Activated CD8-positive, alpha-beta memory T cell treated with anti-CD3 and anti-CD28 coated beads for 1 hour (primary cell): ENCODE results near the gene ANKRD16.

Experiments used
- DNase-seq, 2 donors: peaks; one replicate each; pipeline ENCODE4 v3.0.0-alpha.2; 2020; ENCODE audit warnings: low read depth in 1 of 2; ENCODE audit errors: extremely low read depth in 1 of 2

Gene ANKRD16

DNA sequence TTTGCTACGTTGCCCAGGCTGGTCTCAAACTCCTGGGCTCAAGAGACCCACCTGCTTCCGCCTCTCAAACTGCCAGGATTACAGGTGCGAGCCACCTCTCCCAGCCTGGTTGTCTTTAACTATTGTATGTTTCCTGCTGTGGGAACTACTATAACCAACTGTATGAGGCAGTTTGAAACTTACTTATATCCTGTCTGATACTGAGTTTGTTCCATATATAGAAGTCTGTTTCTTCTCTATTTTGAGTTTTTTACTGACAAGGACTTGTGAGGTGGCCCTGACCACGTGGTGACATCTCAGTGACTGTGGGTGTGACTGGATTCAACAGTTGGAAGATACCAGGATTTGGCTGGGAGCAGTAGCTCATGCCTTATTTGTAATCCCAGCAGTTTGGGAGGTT, 14.5 kb upstream of the ANKRD16 start:
- DNase-seq, result no peak

DNA sequence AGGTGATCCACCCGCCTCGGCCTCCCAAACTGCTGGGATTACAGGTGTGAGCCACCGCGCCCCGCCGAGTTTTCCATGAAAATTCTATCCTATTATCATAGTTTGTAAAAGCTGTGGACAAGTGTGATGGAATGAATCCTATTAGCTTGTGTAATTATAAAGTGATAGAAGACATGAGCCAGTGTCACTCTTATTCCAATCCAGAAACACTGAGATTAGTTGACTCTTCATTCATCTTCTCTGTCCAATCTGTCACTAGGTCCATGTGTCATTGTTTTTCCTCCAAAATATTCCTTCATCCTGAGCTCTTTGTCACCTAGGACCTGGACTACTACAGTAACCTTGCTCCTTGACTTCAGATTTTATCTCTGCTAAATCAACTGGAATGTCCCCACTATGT, 13.9 kb upstream of the ANKRD16 start:
- DNase-seq, result no peak

- DNase-seq, result no peak
These were observed 13.0 kb upstream of the ANKRD16 start for GRCh38 chr10:5902511-5903274.

- DNase-seq, result no peak
These were observed 10.6 kb upstream of the ANKRD16 start for GRCh38 chr10:5900247-5900646.

DNA sequence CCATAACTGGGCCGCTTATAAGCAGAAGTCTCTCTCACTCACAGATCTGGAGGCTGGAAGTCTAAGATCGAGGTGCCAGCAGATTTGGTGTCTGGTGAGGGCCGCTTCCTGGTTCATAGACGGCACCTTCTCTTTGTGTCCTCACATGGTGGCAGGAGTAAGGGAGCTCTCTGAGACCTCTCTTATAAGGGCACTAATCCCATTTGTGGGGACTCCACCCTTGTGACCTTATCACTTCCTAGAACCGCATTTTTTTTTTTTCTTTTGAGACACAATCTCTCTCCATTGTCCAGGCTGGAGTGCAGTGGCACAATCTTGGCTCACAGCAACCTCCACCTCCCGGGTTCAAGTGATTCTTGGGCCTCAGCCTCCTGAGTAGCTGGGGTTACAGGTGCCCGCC, 8.5 kb upstream of the ANKRD16 start:
- no peak for DNase-seq

- no peak for DNase-seq
These were observed 7.8 kb upstream of the ANKRD16 start for GRCh38 chr10:5897504-5897903.

DNA sequence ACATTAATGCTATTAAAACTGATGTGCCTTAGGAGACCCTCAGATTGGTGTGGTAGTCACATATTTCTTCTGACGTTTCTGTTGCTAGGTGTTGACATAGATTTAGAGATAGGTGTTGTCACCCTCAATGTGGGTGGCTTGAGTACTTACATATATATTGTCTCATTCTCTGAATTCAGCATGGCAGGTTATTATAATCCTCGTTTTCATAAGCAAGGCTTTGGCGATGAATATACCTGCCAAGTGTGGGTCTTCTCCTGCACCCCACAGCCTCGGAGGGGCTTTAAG, 7.3 kb upstream of the ANKRD16 start:
- DNase-seq, result no peak

- DNase-seq, result no peak
These were observed 6.7 kb upstream of the ANKRD16 start for GRCh38 chr10:5896208-5897052.

- no peak for DNase-seq
These were observed 6.1 kb upstream of the ANKRD16 start for GRCh38 chr10:5895804-5896203.

DNA sequence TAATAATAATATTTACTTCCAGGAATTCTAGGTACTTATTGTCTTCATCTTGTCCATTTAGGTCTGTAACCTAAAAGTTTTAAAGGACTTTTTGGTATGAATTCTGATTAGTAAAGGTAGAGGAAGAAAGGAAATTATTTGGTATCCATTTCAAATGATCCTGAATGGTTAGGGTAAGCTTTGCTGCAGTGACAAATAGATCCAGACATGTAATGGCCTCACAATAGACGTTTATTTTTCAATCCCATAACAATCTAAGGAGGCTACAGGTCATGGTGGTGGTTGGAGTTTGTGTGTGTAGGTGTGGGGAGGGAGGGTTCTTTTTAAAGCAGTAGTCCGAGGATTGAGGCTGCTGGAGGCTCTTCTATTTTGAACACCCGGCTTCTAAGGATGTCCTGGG, 5.7 kb upstream of the ANKRD16 start:
- no peak for DNase-seq

- no peak for DNase-seq
These were observed 5.2 kb upstream of the ANKRD16 start for GRCh38 chr10:5894873-5895272.

- DNase-seq, result no peak
These were observed 4.7 kb upstream of the ANKRD16 start for GRCh38 chr10:5894403-5894802.

- no peak for DNase-seq
These were observed 3.6 kb upstream of the ANKRD16 start for GRCh38 chr10:5893321-5893720.

DNA sequence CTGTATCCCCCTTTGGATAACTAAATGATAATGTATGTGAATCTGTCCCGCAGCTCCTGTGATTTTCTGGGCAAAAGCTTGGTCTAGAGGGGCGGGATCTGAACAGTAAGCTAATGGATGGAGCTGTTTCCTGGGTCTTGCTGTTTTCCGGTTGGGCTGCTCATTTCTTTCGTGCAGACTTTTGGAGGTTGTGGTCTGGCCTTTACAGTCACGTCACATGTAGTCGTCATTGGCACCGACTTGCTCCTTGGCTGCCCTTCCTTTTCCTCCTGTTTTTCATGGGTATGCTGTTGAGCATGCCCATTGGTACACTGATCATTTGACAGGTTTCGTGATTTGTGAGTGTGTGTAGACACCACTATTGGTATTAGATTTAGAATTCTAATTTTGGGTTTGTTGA, 2.3 kb upstream of the ANKRD16 start:
- DNase-seq, result no peak

DNA sequence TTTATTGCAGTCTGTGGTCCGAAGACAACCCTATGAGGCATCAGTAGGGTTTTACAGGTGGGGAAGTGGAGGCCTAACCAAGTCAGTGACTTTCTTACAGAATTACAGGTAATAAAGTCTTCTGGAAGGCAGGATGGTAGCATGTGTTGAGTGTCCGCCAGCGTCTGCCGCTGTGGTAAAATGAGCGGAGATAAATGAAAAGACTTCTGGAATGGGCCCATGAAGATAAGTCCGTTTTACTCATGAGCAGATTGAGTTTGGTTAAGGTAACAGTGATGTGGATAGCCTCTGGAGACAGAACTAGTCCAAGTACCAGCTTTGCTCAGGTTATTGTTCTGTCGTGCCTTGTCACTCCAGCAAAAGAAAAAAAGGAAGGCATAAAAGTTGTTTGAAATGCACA, 1.3 kb upstream of the ANKRD16 start:
- no peak for DNase-seq

- no peak for DNase-seq
These were observed 791 bp upstream of the ANKRD16 start for GRCh38 chr10:5890452-5890915.

DNA sequence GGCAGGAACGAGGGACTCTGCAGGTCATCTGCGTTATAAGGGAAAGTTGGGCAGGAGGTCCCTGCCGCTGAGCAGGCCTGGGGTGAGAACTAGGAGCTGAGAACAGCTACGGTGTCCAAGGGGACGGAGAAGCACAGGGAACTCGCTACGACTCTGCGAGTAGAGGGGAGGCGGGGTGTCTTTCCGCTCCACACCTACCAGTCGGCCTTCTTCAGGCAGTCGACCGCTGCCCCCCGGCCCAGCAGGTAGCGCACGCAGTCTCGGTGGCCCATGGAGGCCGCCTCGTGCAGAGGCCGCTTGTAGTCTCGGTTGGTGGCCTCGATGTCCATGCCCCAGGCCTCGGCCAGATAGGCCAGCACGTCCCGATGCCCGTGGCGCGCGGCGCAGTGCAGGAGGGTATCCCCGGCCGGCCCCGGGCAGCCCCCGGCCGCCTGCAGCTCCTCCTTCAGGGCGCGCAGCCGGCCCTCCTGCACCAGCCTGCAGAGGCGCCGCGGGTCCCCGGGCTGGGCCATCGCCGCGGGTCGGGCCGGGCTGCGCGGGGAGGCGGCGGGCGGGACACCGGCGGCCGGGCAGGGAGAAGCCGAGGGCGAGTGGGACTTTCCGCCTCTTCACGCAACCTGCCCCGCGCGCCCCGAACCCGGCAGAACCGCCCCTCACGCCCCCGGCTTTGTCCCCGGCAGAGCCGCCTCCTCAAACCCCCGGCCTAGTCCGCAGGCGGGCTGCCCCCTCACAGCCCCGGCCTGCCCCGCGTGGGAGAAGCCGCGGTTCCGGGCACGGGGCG, 660 bp downstream of the ANKRD16 start:
- peak in 1 of 2 donors; percentile 11 for DNase-seq

GRCh38 chr10:5888351-5888750, 1.3 kb downstream of the ANKRD16 start:
- no peak for DNase-seq

- DNase-seq, result no peak
These were observed 2.1 kb downstream of the ANKRD16 start for GRCh38 chr10:5887641-5888040.

GRCh38 chr10:5887029-5887428, 2.7 kb downstream of the ANKRD16 start:
- no peak for DNase-seq

GRCh38 chr10:5885619-5886018, 4.1 kb downstream of the ANKRD16 start:
- DNase-seq, result no peak

DNA sequence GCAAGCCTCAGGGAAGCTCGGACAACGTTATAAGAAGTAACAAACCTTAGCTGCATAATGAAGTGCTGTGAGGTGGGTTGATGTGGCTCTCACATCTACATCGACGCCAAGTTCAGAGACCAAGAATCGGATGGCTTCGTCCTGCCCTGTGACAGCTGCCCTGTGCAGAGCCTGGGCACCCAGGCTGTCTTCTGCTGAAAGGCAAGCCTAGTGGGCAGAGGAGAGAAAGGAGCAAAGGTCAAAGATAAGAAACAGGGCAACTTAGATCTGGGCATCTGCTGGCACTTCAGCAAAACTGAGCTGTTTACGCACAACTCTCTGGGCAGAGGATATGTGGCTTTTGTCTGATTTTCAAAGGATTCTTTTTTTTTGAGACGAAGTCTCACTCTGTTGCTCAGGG, 6.7 kb downstream of the ANKRD16 start:
- no peak for DNase-seq
